ENCODE data around the gene ROPN1L.

GRCh38 chr5:10464173-10464572 is 22.5 kb downstream of the ROPN1L start:
- TF ChIP-seq CTCF (IDR thresholded peaks at IDR 0.05) (no peak), EZH2 (IDR thresholded peaks at IDR 0.05) (no peak)

All from neural progenitor cell (in vitro differentiated cells).